Measurements from ENCODE around the gene LELP1. TPM values are rescaled to one million over a fixed set of nuclear protein-coding genes. Genes with fewer than 3 reads are reported as not detected.
"Not testable (repeated sequence)": the region's sequence is repeated elsewhere in the genome, so short reads cannot be mapped to it uniquely, and the experiment has no call there.

LELP1 gene
- total and polyA plus RNA-seq, 7 donors = not detected

DNA sequence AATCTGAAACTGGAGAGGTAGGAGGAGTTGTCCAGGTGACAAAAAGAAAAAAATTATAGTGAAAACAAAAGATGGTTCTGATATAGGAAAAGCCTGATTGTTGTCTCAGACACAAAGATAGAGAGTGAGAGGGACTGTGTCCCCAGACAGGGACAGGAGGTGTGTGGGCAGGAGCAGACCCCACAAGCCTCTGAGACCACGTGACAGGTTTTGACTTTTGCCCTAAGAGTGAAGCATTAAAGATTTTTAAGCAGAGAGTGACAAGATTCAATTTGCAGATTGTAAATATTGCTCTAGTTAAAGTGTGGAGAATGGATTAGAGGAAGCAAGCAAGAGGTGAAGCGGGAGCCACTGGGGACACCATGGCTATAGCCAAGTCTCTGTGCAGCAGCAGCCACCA is 24.6 kb downstream of the LELP1 start:
- 50 to 69% methylated on average over 2 of the region's 2 CpGs for WGBS, 2 donors
- no peak for DNase-seq

DNA sequence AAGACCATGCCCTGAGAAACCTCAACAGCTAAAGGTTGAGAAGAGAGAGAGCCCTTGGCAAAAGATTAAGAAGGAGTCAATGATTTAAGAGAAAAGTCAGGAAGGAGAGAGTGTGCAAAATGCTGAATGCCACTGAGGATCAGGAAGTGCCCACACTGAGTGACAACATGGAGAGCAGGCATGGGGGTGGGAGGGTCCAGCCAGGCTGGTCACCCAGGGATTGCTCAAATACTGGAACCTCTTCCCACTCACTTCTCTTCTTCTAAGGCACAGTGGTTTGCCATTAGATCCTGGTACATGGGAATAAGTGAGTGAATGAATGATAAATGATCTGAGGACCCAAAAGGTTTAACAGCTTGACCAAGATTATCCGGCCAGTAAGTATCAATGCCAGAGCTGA is 25.3 kb downstream of the LELP1 start:
- Histone ChIP-seq H3K27ac (no peak overlapping the region), H3K9me3 (no peaks in the 10 kb centered on the region), H3K36me3 (no peaks in the 10 kb centered on the region), H3K4me1 (no peaks in the 10 kb centered on the region), H3K27me3 (no peaks in the 10 kb centered on the region), H3K4me3 (no peak overlapping the region)
- intact Hi-C loops (cut with DNase I) = loop anchor here (10.0 kb wide), 1 partner anchor 574 kb away; no protein-coding TSS in a partner anchor
- TF ChIP-seq, protein P1, sequence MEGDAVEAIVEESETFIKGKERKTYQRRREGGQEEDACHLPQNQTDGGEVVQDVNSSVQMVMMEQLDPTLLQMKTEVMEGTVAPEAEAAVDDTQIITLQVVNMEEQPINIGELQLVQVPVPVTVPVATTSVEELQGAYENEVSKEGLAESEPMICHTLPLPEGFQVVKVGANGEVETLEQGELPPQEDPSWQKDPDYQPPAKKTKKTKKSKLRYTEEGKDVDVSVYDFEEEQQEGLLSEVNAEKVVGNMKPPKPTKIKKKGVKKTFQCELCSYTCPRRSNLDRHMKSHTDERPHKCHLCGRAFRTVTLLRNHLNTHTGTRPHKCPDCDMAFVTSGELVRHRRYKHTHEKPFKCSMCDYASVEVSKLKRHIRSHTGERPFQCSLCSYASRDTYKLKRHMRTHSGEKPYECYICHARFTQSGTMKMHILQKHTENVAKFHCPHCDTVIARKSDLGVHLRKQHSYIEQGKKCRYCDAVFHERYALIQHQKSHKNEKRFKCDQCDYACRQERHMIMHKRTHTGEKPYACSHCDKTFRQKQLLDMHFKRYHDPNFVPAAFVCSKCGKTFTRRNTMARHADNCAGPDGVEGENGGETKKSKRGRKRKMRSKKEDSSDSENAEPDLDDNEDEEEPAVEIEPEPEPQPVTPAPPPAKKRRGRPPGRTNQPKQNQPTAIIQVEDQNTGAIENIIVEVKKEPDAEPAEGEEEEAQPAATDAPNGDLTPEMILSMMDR (IDR thresholded peaks at IDR 0.05) = no peak
- no peak for TF ChIP-seq POLR2AphosphoS5 (IDR thresholded peaks at IDR 0.05)
- no peak for TF ChIP-seq POLR2A (IDR thresholded peaks at IDR 0.05)
- TF ChIP-seq EP300 (IDR thresholded peaks at IDR 0.05) = no peak
- no peak for DNase-seq
- 88 to 90% methylated on average over 1 of the region's 1 CpG for WGBS, 2 donors

More for the DNA sequence above, 24.6 kb downstream of the LELP1 start:
- TF ChIP-seq, protein P1 (IDR thresholded peaks at IDR 0.05) = no peak
- TF ChIP-seq POLR2A (IDR thresholded peaks at IDR 0.05) = no peak
- no peak for TF ChIP-seq POLR2AphosphoS5 (IDR thresholded peaks at IDR 0.05)
- no peak for TF ChIP-seq EP300 (IDR thresholded peaks at IDR 0.05)
- Histone ChIP-seq H3K9me3 (no peaks in the 10 kb centered on the region), H3K27ac (no peak overlapping the region), H3K27me3 (no peaks in the 10 kb centered on the region), H3K36me3 (no peaks in the 10 kb centered on the region), H3K4me1 (no peaks in the 10 kb centered on the region), H3K4me3 (no peak overlapping the region)
- intact Hi-C loops (cut with DNase I) = loop anchor here (10.0 kb wide), 1 partner anchor 573 kb away; no protein-coding TSS in a partner anchor

DNA sequence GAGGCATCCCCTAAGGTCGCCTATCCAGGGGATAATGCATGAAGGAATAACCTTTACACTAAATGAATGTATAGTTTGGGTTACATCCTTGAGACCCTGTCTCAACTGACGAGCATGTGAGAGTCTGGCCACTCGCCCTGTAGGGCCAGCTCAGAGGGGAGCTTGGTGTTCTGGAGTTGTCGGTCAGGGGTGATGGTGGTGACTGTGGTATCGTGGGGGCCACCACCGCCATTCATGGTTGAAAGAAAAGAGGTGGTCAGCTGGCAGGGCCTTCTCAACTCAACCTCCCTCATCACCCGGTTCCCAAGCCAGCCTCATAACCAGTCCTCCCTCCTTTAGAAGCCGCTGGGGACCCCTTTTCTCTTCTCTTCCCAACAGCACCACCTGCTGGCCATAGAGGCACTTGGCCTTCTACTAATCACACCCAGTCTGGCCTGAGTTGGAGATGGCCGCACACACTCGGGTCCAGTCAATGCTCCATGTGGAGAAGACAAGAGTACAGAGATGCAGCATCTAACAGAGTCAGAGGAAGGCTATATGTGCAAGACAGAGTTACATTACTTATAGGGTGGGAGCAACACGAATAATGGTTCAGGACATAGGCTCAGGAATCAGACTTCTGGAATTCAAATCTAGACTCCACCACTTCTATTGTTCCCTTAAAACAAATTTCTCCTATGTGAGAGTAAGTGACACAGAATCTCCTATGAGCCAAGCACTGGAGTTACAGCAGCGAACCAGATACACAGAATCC is 26.0 kb downstream of the LELP1 start:
- intact Hi-C loops (cut with DNase I) = loop anchor here (10.0 kb wide), 1 partner anchor 574 kb away; no protein-coding TSS in a partner anchor
- not testable (repeated sequence) for H3K4me1 ChIP-seq, H3K4me3 ChIP-seq, H3K9me3 ChIP-seq, H3K36me3 ChIP-seq, H3K27me3 ChIP-seq, H3K27ac ChIP-seq, DNase-seq
- 59% methylated on average over 12 of the region's 12 CpGs for WGBS, 2 donors

DNA sequence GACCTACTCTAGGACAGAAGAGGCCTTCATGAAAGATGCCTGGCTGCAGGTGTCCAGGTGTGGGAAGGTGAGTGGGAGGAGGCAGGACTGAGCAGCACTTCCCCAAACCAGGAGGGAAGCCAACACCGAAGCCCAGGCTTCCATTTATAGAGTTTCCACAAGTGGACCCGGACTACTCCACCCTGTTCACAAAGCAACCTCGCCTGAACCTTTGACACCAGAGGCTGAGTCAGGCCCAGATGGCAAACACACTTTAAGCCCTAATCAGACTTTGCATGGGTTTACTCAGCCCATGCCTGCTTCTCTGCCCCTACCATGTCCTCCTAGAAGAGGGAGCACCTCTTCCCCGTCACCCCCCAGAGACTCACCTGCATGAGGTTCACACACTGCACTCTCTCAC is 28.1 kb downstream of the LELP1 start:
- Histone ChIP-seq H3K36me3 (no peaks in the 10 kb centered on the region), H3K4me3 (no peak overlapping the region), H3K9me3 (no peaks in the 10 kb centered on the region), H3K4me1 (no peaks in the 10 kb centered on the region), H3K27me3 (no peaks in the 10 kb centered on the region), H3K27ac (no peak overlapping the region)
- intact Hi-C loops (cut with DNase I) = no loop called here
- no peak for DNase-seq
- TF ChIP-seq POLR2A (IDR thresholded peaks at IDR 0.05) (no peak), EP300 (IDR thresholded peaks at IDR 0.05) (no peak), POLR2AphosphoS5 (IDR thresholded peaks at IDR 0.05) (no peak)
- TF ChIP-seq, protein P1 (IDR thresholded peaks at IDR 0.05) = no peak
- 39 to 60% methylated on average over 4 of the region's 4 CpGs for WGBS, 2 donors

DNA sequence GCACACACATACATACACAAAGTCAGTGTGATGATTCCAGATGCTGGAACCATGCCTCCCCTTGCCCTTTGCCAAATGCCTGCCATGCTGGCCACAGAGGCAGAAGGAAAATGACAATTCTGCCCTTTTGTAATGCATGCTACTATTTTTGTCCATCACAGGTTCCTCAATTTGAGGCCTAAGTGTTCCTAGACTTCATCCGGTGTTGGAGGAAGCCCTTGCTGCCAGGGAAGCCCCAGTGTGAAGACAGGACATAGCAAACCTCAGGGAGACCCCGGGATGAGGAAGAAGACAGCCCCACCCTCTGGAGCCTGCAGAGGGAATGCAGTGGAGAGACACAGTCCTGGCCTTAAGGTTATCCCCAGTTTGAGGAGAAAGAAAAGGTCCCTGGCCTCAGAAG is 28.6 kb downstream of the LELP1 start:
- H3K27me3 ChIP-seq = no peaks in the 10 kb centered on the region
- no peak for DNase-seq
- H3K4me1 ChIP-seq = no peaks in the 10 kb centered on the region
- H3K36me3 ChIP-seq = no peaks in the 10 kb centered on the region
- no peak overlapping the region for H3K27ac ChIP-seq
- intact Hi-C loops (cut with DNase I) = no loop called here
- H3K9me3 ChIP-seq = no peaks in the 10 kb centered on the region
- WGBS, 2 donors = 50 to 70% methylated on average over 2 of the region's 2 CpGs
- TF ChIP-seq POLR2AphosphoS5 (IDR thresholded peaks at IDR 0.05) (no peak), POLR2A (IDR thresholded peaks at IDR 0.05) (no peak), EP300 (IDR thresholded peaks at IDR 0.05) (no peak)
- TF ChIP-seq, protein P1 (IDR thresholded peaks at IDR 0.05) = no peak
- H3K4me3 ChIP-seq = no peak overlapping the region
